ENCODE data around the gene ASTL.

GRCh38 chr2:96174251-96175144 is 36.2 kb upstream of the ASTL start:
- no peak for TF ChIP-seq TBP (CRISPR knock-in tag; IDR thresholded peaks at IDR 0.05)
- TF ChIP-seq SKI (IDR thresholded peaks at IDR 0.05; ENCODE audit: partially characterized antibody) = no peak
- TF ChIP-seq ZFY (CRISPR knock-in tag; IDR thresholded peaks at IDR 0.05) = no peak
- TF ChIP-seq GATAD1 (CRISPR knock-in tag; IDR thresholded peaks at IDR 0.05) = no peak
- TF ChIP-seq ZNF274 (CRISPR knock-in tag; IDR thresholded peaks at IDR 0.05) = no peak
- TF ChIP-seq, protein P1, sequence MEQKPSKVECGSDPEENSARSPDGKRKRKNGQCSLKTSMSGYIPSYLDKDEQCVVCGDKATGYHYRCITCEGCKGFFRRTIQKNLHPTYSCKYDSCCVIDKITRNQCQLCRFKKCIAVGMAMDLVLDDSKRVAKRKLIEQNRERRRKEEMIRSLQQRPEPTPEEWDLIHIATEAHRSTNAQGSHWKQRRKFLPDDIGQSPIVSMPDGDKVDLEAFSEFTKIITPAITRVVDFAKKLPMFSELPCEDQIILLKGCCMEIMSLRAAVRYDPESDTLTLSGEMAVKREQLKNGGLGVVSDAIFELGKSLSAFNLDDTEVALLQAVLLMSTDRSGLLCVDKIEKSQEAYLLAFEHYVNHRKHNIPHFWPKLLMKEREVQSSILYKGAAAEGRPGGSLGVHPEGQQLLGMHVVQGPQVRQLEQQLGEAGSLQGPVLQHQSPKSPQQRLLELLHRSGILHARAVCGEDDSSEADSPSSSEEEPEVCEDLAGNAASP (CRISPR knock-in tag; IDR thresholded peaks at IDR 0.05; ENCODE audit: borderline replicate concordance) = no peak
- no peak for TF ChIP-seq ZNF367 (CRISPR knock-in tag; IDR thresholded peaks at IDR 0.05; ENCODE audit: borderline replicate concordance)
- TF ChIP-seq EZH2 (conservative IDR thresholded peaks at IDR 0.05; ENCODE audit: low read depth, low read length) = no peak
- TF ChIP-seq KDM1A (CRISPR knock-in tag; IDR thresholded peaks at IDR 0.05) = no peak
- no peak for TF ChIP-seq DR1 (CRISPR knock-in tag; IDR thresholded peaks at IDR 0.05)
- TF ChIP-seq ZFX (CRISPR knock-in tag; IDR thresholded peaks at IDR 0.05; ENCODE audit: low read depth) = no peak
- peak; percentile 94 for TF ChIP-seq CTCF (CRISPR knock-in tag; IDR thresholded peaks at IDR 0.05)
- peak in 1 of 2 experiments; percentile 52; a peak in 1 of 4 replicates for TF ChIP-seq HMGXB4 (CRISPR knock-in tag; IDR thresholded peaks at IDR 0.05; ENCODE audit: borderline replicate concordance in 1 of 2, low read depth in 1 of 2)
- TF ChIP-seq ZNF788 (CRISPR knock-in tag; IDR thresholded peaks at IDR 0.05; ENCODE audit: borderline replicate concordance) = no peak
